SK-N-MC (cell line): Measurements from ENCODE around the gene AKR1E2.

ENCODE experiments used
- DNase-seq: peaks from one replicate; pipeline ENCODE4 v3.0.0-alpha.2; 2011; ENCODE audit warnings: low read depth, low spot score
- H3K27ac ChIP-seq: fragments of 200-600 bp; sonication (generic); 2 replicates; pipeline ENCODE4 v1.5.1; 2016; ENCODE audit warnings: mixed run types
- H3K36me3 ChIP-seq: fragments of 200-600 bp; sonication (generic); 2 replicates; pipeline ENCODE4 v1.6.1; 2017; ENCODE audit warnings: antibody characterized with exemption, low read length, mixed read lengths; ENCODE audit not compliant: insufficient read depth
- H3K4me3 ChIP-seq: fragments of 200-600 bp; sonication (generic); 2 replicates; pipeline ENCODE4 v1.5.1; 2016
- H3K9ac ChIP-seq: fragments of 200-600 bp; sonication (generic); 2 replicates; pipeline ENCODE4 v1.8.0; 2017; ENCODE audit warnings: mixed run types, mixed read lengths; ENCODE audit not compliant: insufficient read length
- H3K9me3 ChIP-seq: fragments of 200-600 bp; sonication (generic); 2 replicates; pipeline ENCODE4 v1.6.1; 2017; ENCODE audit warnings: low read depth, mild to moderate bottlenecking, antibody characterized with exemption, low read length, moderate library complexity, mixed read lengths
- EZH2 ChIP-seq: fragments of 200-600 bp; sonication (generic); IDR thresholded peaks from one replicate; pipeline ENCODE4 v1.6.1; 2017; ENCODE audit warnings: antibody characterized with exemption
- FOXP2 ChIP-seq: optimal IDR thresholded peaks from 2 replicates; pipeline ENCODE3; 2011; ENCODE audit warnings: mild to moderate bottlenecking, moderate library complexity; ENCODE audit not compliant: insufficient read depth; ENCODE audit errors: extremely low read length, control extremely low read depth
- POLR2AphosphoS5 ChIP-seq: IDR thresholded peaks from 2 replicates; pipeline ENCODE4 v1.6.1; 2012; ENCODE audit warnings: mild to moderate bottlenecking, low read depth, low read length, borderline replicate concordance

Gene AKR1E2

DNA sequence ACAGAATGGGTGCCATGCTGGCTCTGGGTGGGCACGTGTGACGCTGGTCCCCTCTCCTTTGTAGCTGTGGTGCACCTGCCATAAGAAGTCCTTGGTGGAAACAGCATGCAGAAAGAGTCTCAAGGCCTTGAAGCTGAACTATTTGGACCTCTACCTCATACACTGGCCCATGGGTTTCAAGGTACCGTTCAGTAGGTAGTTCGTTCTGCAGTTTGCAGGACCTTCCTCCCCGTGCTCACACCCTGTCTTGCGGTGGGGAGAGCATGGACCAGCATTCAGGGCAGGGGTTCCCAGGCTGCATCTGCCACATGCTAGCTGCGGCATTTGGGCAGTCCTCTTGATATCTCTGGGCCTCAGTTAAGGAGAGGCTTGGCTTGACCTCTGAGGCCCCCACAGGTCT lies 7.3 kb downstream of the AKR1E2 start:
- Histone ChIP-seq H3K9me3 (no peaks in the 10 kb centered on the region), H3K4me3 (no peak overlapping the region), H3K36me3 (no peaks in the 10 kb centered on the region), H3K27ac (no peak overlapping the region), H3K9ac (no peak overlapping the region)
- no peak for DNase-seq
- TF ChIP-seq EZH2 (no peak), FOXP2 (no peak), POLR2AphosphoS5 (no peak)

DNA sequence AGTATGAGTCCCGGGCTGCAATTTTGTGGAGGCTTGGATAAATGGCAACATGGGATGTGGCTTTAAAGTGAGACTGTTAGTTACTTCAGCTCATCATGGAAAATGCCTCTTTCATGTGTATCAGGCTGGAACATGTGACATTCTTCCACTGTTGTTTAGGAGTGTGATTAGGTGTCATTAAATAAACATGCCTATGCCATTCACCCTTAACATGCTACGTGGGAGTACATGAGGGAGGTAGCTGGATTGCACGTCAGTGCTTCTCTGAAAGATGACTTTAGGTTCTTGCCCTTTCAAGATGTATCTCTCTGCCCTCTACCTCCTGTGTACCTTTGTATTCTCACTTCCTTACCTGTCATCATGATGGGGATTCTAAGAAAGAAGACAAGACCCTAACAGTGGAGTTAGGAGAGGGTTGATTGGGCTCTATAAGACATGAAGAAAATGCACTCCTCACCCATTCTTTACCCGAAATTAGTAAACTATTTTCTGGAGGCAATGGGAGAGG lies 8.9 kb downstream of the AKR1E2 start:
- H3K4me3 ChIP-seq = no peak overlapping the region
- H3K27ac ChIP-seq = no peak overlapping the region
- TF ChIP-seq EZH2 = no peak
- TF ChIP-seq FOXP2 = no peak
- TF ChIP-seq POLR2AphosphoS5 = no peak
- H3K36me3 ChIP-seq = no peaks in the 10 kb centered on the region
- DNase-seq = no peak
- no peaks in the 10 kb centered on the region for H3K9me3 ChIP-seq
- H3K9ac ChIP-seq = no peak overlapping the region

DNA sequence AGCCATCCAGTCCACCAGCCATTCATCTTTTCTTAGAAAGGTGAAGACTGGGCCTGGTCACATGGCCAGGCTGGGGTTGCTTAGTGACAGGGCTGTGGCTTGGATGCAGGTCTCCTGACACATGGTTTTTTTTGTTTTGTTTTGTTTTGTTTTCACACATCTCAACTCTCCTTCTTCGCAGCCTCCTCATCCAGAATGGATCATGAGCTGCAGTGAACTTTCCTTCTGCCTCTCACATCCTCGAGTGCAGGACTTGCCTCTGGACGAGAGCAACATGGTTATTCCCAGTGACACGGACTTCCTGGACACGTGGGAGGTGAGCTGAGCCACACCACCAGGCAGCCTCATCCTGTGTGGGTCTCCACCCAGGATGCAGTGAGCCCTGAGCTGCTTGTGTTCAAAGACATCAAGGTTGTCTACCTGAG lies 9.5 kb downstream of the AKR1E2 start:
- DNase-seq = no peak
- Histone ChIP-seq H3K9ac (no peak overlapping the region), H3K4me3 (no peak overlapping the region), H3K36me3 (no peaks in the 10 kb centered on the region), H3K9me3 (no peaks in the 10 kb centered on the region), H3K27ac (no peak overlapping the region)
- TF ChIP-seq EZH2 (no peak), POLR2AphosphoS5 (no peak), FOXP2 (no peak)

GRCh38 chr10:4836416-4836969 lies 10.5 kb downstream of the AKR1E2 start:
- no peak for DNase-seq
- no peak for TF ChIP-seq FOXP2
- TF ChIP-seq POLR2AphosphoS5 = no peak
- TF ChIP-seq EZH2 = no peak
- H3K27ac ChIP-seq = no peak overlapping the region
- H3K9ac ChIP-seq = no peak overlapping the region
- no peaks in the 10 kb centered on the region for H3K9me3 ChIP-seq
- H3K36me3 ChIP-seq = no peaks in the 10 kb centered on the region
- H3K4me3 ChIP-seq = no peak overlapping the region

DNA sequence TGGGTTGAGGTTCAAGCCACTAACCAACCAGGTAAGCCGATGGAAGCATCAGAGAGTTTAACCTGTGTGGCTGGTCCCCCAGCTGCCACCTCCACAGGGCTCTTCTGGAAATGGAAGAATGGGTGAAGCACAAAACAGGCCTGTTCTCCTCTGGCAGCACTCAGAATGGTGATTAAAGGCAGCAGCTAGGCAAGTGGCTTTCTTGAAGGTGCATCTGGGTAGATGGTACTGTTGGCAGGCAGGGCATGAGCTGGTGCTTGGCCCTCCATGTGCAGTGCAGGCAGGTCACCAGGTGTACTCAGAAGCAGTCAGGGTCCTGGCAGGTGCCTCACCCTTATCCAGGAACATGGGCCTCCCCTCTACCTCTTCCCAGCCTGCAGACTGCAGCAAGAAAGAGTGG lies 11.5 kb downstream of the AKR1E2 start:
- no peak for DNase-seq
- TF ChIP-seq FOXP2 (no peak), EZH2 (no peak), POLR2AphosphoS5 (no peak)
- Histone ChIP-seq H3K27ac (no peak overlapping the region), H3K9me3 (no peaks in the 10 kb centered on the region), H3K9ac (no peak overlapping the region), H3K36me3 (no peaks in the 10 kb centered on the region), H3K4me3 (no peak overlapping the region)

DNA sequence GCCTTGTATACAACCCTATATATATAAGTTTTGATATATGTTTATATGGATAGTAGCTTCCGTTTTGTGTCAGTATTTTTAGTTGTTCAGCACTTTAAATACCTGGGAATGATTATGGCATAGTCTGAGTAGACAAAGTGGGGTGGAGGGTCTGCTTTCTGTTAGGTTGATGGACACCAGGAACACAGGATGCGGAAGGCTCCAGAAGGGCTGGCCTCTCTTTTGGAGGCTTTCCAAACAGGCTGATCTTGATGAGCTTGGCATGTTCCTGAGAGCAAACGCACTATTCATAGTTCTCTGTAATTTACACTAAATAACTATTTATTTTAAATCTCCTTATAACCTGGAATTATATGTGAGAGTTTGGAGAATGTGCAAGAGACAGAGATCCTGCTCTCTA lies 12.7 kb downstream of the AKR1E2 start:
- H3K27ac ChIP-seq = no peak overlapping the region

DNA sequence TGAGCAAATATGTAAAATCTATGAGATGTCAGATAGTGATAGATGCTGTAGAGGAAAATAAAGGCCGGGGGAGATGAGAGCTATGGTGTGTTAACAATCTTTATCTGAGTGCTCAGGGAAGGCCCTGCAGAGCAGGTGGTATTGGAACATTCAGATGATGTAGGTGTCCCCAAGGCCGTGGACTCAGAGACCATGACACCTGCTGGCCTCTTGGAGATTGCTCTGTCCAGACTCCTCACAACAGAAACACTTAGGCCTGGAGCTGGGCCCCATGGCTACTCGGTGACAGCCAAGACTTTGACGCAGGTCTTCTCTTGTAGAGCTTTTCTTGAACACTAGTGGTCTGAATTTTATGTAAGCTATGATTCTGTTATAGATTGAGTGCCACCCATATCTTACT lies 13.3 kb downstream of the AKR1E2 start:
- H3K9me3 ChIP-seq = no peaks in the 10 kb centered on the region
- DNase-seq = no peak
- H3K9ac ChIP-seq = no peak overlapping the region
- no peak overlapping the region for H3K4me3 ChIP-seq
- no peak overlapping the region for H3K27ac ChIP-seq
- H3K36me3 ChIP-seq = no peaks in the 10 kb centered on the region
- no peak for TF ChIP-seq EZH2
- no peak for TF ChIP-seq FOXP2
- TF ChIP-seq POLR2AphosphoS5 = no peak

More for the DNA sequence above, 12.7 kb downstream of the AKR1E2 start:
- Histone ChIP-seq H3K9me3 (no peaks in the 10 kb centered on the region), H3K36me3 (no peaks in the 10 kb centered on the region), H3K9ac (no peak overlapping the region), H3K4me3 (no peak overlapping the region)
- DNase-seq = no peak
- TF ChIP-seq FOXP2 = no peak
- TF ChIP-seq EZH2 = no peak
- no peak for TF ChIP-seq POLR2AphosphoS5

- H3K4me3 ChIP-seq = no peak overlapping the region
- no peak overlapping the region for H3K9ac ChIP-seq
- DNase-seq = no peak
- H3K27ac ChIP-seq = no peak overlapping the region
- H3K36me3 ChIP-seq = no peaks in the 10 kb centered on the region
- H3K9me3 ChIP-seq = no peaks in the 10 kb centered on the region
- TF ChIP-seq FOXP2 = no peak
- no peak for TF ChIP-seq EZH2
- TF ChIP-seq POLR2AphosphoS5 = no peak
Observed at GRCh38 chr10:4840151-4840550, 14.1 kb downstream of the AKR1E2 start.
